ENCODE results near the gene NES. TPM values are rescaled to one million over a fixed set of nuclear protein-coding genes. Genes with fewer than 3 reads are reported as not detected.
A peak's percentile ranks its signal among the peaks of the same experiment; 100 is the strongest.

Gene NES, protein sequence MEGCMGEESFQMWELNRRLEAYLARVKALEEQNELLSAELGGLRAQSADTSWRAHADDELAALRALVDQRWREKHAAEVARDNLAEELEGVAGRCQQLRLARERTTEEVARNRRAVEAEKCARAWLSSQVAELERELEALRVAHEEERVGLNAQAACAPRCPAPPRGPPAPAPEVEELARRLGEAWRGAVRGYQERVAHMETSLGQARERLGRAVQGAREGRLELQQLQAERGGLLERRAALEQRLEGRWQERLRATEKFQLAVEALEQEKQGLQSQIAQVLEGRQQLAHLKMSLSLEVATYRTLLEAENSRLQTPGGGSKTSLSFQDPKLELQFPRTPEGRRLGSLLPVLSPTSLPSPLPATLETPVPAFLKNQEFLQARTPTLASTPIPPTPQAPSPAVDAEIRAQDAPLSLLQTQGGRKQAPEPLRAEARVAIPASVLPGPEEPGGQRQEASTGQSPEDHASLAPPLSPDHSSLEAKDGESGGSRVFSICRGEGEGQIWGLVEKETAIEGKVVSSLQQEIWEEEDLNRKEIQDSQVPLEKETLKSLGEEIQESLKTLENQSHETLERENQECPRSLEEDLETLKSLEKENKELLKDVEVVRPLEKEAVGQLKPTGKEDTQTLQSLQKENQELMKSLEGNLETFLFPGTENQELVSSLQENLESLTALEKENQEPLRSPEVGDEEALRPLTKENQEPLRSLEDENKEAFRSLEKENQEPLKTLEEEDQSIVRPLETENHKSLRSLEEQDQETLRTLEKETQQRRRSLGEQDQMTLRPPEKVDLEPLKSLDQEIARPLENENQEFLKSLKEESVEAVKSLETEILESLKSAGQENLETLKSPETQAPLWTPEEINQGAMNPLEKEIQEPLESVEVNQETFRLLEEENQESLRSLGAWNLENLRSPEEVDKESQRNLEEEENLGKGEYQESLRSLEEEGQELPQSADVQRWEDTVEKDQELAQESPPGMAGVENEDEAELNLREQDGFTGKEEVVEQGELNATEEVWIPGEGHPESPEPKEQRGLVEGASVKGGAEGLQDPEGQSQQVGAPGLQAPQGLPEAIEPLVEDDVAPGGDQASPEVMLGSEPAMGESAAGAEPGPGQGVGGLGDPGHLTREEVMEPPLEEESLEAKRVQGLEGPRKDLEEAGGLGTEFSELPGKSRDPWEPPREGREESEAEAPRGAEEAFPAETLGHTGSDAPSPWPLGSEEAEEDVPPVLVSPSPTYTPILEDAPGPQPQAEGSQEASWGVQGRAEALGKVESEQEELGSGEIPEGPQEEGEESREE (N-terminal part only)
- total RNA-seq (2021; ENCODE audit: unreplicated experiment) (8.4 TPM), Bru-seq, nascent RNA (percentile 41 among the genes with signal in this experiment), BruChase-seq, experiment 1, labeled RNA remaining after a 6-hour chase (percentile 53 among the genes with signal in this experiment), BruChase-seq, experiment 2, labeled RNA remaining after a 2-hour chase (percentile 58 among the genes with signal in this experiment)
- 3.6 and 5.2 TPM in 2 replicates for polyA plus RNA-seq (2012)
- long read RNA-seq, partial matches to known transcripts, result 0 of 7 reads
- long read RNA-seq, other reads (novel, unspliced or antisense), result 7 of 7 reads

DNA sequence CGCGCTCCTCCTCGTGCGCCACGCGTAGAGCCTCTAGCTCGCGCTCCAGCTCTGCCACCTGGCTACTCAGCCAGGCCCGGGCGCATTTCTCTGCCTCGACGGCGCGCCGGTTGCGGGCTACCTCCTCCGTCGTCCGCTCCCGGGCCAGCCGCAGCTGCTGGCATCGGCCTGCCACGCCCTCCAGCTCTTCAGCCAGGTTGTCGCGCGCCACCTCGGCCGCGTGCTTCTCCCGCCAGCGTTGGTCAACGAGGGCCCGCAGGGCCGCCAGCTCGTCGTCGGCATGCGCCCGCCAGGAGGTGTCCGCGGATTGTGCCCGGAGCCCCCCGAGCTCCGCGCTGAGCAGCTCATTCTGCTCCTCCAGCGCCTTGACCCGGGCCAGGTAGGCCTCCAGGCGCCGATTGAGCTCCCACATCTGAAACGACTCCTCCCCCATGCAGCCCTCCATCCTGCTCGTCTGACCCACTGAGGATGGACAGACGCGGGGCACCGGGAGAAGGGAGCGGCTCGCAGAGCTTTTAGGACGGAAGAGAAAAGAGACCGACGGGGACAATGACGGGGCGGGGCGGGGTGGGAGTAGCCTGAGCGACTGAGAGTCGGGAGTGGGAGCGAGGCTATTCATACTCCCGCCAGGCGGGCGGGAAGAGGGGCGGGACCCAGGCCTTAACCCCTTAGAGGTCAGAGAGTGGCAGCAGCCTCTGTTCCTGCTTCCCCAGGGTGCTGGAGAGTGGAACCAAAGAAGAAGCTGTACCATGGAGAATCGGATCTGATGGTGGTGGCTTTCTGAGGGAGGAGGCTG lies at the start of gene NES:
Gene NES, minus strand, starts transcription at position 588 of the 796 bp plus-strand sequence. Its CDS starts 143 bp downstream, at position 445.
- Histone ChIP-seq H3K9ac (ENCODE audit: low read length) (peak within 1 kb of the TSS; percentile 56), H3K4me1 (ENCODE audit: control insufficient read depth in 1 of 2, insufficient read depth in 2 of 2, low read length in 2 of 2) (peaks cover 14 to 28% of the 10 kb centered on the region in 2 experiments), H3K79me2 (ENCODE audit: insufficient read depth, low read length) (no peaks in the 10 kb centered on the region), H3K9me2 (ENCODE audit: insufficient read depth) (no peaks in the 10 kb centered on the region), H3K4me2 (ENCODE audit: low read length) (peak within 1 kb of the TSS; percentile 89), H2AFZ (ENCODE audit: low read depth, low read length, poor library complexity, severe bottlenecking) (peak within 1 kb of the TSS; percentile 65), H3K27ac (ENCODE audit: low read depth, low read length) (peak within 1 kb of the TSS; percentile 38; the same call in 1 of the 2 replicates), H3K36me3 (ENCODE audit: control insufficient read depth in 1 of 2, insufficient read depth in 2 of 2, low read length in 2 of 2) (no peaks in the 10 kb centered on the region), H3K27me3 (ENCODE audit: insufficient read depth, low read length) (no peaks in the 10 kb centered on the region), H4K20me1 (ENCODE audit: insufficient read depth) (no peaks in the 10 kb centered on the region), H3K4me3 (replicated peaks in 1 of 2; ENCODE audit: low read depth in 1 of 2, low read length in 2 of 2) (peak within 1 kb of the TSS; percentile 39 to 53), H3K9me3 (ENCODE audit: control insufficient read depth in 1 of 2, insufficient read depth in 1 of 2, low read depth in 1 of 2, low read length in 2 of 2) (no peaks in the 10 kb centered on the region)
- intact Hi-C loops (cut with micrococcal nuclease), result no loop called here
- ATAC-seq (peak; percentile 86), DNase-seq (ENCODE audit: low read depth, low spot score) (no peak)
- ChIA-PET RAD21 (ENCODE audit: low non-redundant PET in 1 of 2, low total read pairs in 2 of 2, uncharacterized antibody in 2 of 2, unreplicated experiment in 2 of 2) (interaction anchor here in 1 of 2 experiments (0.6 to 1.5 kb wide), 4 partner anchors 16 to 183 kb away, joined by 3 to 4 read pairs (median 3); no protein-coding TSS in a partner anchor), CTCF (interaction anchor here (0.6 to 3.8 kb wide), 13 partner anchors 9 to 183 kb away, joined by 3 to 27 read pairs (median 4); partner anchors contain the start of genes CRABP2, HAPLN2 and NTRK1), POLR2A (interaction anchor here (0.6 to 2.8 kb wide), 7 partner anchors 10 to 254 kb away, joined by 3 to 33 read pairs (median 3); no protein-coding TSS in a partner anchor)
- peak; percentile 34 for TF ChIP-seq POLR2A (IDR thresholded peaks at IDR 0.05; ENCODE audit: borderline replicate concordance, extremely low read depth, insufficient read depth, insufficient read length)
- peak; percentile 1; the same call in 1 of the 2 replicates for TF ChIP-seq ZFX (IDR thresholded peaks at IDR 0.05)
- TF ChIP-seq EZH2 (IDR thresholded peaks at IDR 0.05), result no peak
- no TSS peak for BruUV-seq (replicated peaks)
